Inferior parietal cortex (tissue), 1 donor: ENCODE data around the gene RAB6A.

ENCODE experiments used
- DNase-seq: peaks from one replicate; pipeline ENCODE4 v3.0.0-alpha.2; 2016; ENCODE audit errors: extremely low spot score

Gene RAB6A

GRCh38 chr11:73653996-73654395, 106.9 kb downstream of the RAB6A start:
- no peak for DNase-seq

- no peak for DNase-seq
These were observed 107.9 kb downstream of the RAB6A start for GRCh38 chr11:73652856-73653559.

DNA sequence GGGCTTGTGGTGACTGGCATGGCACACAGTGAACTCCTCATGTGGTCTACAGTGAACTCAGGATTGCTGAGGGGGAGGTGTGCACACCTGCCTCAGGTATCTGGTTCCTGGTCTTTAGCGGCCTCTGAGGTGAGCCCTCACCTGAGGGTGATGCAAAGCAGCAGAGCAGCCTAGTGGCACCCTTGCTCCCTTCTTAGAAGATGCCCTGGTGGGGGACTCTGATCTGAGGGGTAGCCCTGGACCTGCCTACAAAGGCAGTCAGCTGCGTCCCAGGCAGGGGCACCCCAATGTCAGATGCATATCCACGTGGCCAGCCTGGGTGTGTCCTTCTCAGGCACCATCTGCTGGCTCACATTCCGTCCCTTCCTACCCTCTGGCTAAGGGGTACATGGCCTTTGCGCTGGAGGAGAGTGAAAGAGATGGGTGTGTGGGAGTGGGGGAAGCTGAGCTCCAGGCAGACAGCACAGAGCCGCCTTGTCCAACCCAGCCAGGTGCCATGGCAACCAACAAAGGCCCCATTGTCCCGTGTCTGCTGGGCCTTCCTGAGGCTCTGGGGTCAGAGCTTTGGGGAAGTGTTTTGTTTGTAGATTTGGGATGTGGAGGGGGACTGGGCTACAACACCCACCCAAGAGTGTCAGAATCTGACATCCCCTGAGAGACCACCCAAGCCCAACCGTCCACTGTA, 108.7 kb downstream of the RAB6A start:
- DNase-seq, result peak; percentile 81

- DNase-seq, result no peak
These were observed 109.2 kb downstream of the RAB6A start for GRCh38 chr11:73651661-73652045.

DNA sequence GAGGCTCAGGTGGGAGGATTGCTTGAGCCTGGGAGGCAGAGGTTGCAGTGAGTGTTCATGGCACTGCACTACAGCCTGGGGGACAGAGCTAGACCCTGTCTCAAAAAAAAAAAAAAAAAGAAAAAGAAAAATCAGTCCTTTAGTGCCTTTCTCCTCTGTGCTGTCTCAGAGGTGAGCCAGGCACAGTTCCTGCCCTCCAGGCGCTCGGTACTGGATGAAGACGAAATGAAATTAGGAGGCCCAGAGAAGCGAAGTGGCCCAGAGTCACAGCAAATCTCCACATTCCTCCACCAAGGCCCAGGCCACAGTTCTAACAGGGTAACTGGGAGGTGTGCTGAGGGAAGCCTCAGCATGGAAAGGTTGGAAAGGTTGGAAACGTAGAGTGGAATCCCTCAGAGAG, 109.6 kb downstream of the RAB6A start:
- no peak for DNase-seq

GRCh38 chr11:73650400-73650799, 110.5 kb downstream of the RAB6A start:
- no peak for DNase-seq

GRCh38 chr11:73649206-73649605, 111.7 kb downstream of the RAB6A start:
- no peak for DNase-seq

DNA sequence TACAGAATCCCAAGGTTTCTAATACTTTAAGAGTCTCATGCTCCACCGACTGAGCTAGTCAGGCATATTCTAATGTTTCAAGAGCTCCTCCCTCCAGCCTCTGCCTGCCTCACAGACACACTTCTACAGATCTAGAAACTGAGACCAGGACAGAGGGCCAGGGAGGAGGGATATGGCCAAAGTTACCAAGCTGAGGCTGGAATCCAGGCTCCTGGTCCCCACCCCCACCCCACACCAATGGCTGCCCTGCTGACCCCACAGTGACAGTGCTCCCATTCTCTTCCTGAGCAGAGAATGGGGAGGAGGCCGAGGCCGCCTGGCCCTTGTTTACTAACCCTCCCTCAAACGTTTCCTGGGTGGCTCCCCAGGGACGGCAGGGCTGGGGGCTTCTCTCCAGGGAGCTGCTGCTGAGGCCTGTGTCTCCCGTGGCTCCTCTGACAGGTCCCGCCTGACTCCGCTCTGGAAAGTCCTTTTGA, 112.3 kb downstream of the RAB6A start:
- no peak for DNase-seq

DNA sequence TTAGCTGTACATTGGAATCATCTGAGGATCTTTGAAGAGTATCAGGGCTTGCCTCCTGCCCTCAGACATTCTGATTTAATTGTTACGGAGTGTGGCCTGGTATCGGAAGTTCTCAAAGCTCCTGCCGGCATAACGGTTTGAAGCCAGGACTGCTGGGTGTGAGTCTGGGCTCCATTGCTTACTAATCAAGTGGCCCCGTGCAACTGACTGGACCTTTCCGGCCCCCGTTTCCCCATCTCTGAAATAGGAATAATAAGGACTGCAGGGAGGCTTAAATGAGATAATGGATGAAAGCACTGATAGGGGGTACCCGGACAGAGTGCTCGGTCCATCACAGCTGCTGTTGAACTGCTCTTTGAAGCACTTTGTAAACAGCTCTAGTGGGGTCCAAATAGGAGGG, 112.8 kb downstream of the RAB6A start:
- DNase-seq, result no peak

DNA sequence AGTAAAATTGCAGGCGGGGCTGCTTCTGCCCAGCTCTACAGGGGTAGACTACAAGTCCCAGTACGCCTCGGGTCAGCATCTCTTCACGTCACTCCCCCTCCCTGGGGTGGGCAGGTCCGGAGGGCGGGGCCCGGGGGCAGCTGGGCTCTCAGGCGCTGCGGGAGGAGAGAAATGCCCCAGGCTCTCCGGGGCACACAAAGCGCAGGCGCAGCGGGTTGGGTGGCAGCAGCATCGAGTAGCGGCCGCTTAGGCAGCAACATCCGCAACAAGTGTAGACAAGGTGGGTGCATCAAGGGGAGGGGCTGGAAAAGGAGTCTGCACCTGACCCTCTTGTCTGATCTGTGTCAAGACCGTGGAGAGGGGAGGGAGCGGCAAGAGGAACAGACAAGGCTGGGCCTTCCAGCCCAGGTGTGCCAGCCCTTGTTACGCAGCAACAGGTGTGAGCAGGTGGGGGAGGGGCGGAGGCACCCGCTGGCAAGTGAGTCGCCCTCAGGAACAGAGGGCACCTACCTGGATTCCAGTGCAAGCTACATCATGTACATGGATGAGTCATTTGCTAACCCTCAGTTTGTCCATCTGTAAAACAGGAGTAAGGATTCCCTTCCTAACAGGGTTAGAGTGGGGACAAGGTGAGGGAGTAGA, 113.3 kb downstream of the RAB6A start:
- DNase-seq, result peak; percentile 88

GRCh38 chr11:73645972-73646631, 114.8 kb downstream of the RAB6A start, which contains the start of gene PLEKHB1:
TSS of gene PLEKHB1 (plus strand) at chr11:73646581. CDS start at chr11:73646609, 28 bp downstream.
- DNase-seq, result no peak

GRCh38 chr11:73645121-73645969, 115.5 kb downstream of the RAB6A start:
- no peak for DNase-seq

GRCh38 chr11:73641668-73642067, 119.2 kb downstream of the RAB6A start:
- no peak for DNase-seq

DNA sequence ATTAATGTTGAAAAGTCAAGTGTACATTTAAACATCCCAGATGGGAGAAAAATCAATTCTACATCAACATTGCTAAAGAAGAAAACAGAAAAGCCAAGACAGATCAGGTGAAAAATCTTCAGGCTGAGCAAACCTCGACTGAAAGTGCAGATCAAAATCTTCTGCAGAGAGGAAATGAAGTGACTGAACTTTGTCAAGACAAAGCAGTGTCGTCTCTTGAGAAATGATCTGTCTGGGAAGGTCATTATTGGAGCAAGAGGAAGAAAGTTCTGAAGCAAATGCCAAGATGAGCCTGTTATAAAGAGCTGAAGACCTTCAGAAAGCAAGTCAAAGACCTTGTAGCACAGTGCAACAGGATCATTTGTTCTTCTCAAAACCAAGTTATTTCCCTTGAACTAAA, 120.3 kb downstream of the RAB6A start:
- DNase-seq, result no peak

GRCh38 chr11:73637012-73637411, 123.9 kb downstream of the RAB6A start:
- DNase-seq, result no peak

DNA sequence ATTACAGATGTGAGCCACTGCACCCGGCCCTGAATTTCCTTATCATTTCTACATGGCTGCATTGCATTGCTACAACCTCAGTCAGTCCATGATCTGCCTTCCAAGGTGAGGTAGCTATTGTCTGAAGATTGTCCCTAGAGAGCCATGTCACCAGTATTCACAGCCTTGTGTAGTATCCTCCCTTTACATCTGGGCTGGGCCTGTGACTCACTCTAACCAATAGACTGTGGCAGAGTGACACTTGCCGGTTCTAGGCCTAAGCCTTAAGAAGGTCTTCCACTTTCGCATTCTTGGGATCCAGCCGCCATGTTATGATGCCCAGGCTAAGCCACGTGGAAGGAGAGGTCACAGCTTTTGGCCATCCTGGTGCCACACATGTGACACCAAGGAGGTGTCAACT, 124.6 kb downstream of the RAB6A start:
- DNase-seq, result no peak

GRCh38 chr11:73635721-73636120, 125.2 kb downstream of the RAB6A start:
- DNase-seq, result no peak

DNA sequence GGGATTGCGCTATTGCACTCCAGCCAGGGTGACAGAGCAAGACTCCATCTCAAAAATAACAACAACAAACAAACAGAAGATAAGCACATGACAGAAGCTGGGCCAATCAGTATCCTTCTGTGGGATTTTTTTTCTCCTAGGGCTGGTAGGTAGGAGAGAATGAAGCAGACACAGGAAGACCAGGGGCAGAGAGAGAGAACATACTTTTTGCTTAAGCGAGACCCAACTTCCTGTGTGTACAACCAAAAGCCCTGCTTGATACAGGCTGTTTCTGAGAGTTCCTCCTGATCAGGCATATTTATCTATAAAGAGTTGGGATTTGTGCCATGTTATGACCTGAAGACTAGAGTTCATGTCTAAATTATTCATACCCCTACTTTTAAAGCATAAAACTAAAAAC, 126.9 kb downstream of the RAB6A start:
- no peak for DNase-seq

DNA sequence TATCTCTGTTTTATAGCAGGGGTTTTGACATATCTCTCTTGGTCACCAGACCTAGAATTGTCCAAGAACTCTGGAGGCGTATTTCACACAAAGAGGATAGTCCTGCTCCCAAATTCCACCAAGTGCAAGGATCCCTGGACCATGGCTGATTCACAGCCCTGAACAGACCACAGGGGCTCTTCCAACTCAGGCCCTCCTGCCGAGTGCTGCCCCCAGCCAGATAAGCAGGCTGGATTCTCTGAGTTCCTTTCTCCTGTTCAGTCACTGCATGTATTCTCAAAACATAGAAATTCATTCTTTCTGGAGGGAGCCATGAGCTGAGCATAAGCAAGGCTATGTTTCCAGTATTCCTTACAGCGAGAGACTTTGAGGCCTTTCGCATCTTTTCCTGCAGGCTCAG, 127.9 kb downstream of the RAB6A start:
- DNase-seq, result no peak

- DNase-seq, result no peak
These were observed 131.0 kb downstream of the RAB6A start for GRCh38 chr11:73629907-73630306.

DNA sequence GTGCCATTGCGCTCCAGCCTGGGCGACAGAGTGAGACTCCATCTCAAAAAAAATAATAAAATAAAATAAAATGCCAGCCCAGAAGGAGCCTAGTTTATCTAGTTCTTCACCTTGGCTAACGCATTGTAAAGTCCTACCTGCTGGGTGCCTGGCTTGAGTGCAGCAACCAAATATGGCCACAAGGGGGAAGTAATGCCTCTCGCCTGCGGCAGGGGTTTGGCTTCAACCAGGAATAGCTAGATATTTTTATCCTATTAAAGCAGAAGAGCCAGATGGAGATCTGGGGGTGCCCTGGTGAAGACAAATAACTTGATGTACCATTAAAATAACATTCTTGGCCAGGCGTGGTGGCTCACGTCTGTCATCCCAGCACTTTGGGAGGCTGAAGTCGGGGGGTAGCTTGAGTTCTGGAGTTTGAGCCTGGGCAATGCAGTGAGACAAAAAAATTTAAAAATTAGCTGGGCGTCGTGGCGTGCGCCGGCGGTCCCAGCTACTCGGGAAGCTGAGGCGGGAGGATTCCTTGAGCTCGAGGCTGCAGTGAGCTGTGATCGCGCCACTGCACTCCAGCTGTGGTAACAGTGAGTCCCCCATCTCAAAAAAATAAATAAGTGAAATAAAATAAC, 135.1 kb downstream of the RAB6A start:
- DNase-seq, result peak; percentile 89
